ENCODE measurements around the gene ATP11A. TPM values are rescaled to one million over a fixed set of nuclear protein-coding genes. Genes with fewer than 3 reads are reported as not detected.
A peak's percentile ranks its signal among the peaks of the same experiment; 100 is the strongest.

ATP11A gene
- polyA plus RNA-seq, 12 donors: 16.4 to 38.1 (median 22.5) TPM; not detected in 1

GRCh38 chr13:112837371-112838037 lies 147.7 kb downstream of the ATP11A start:
- no peak for DNase-seq

- no peak for DNase-seq
Measured at GRCh38 chr13:112838038-112838841, 148.4 kb downstream of the ATP11A start.

DNA sequence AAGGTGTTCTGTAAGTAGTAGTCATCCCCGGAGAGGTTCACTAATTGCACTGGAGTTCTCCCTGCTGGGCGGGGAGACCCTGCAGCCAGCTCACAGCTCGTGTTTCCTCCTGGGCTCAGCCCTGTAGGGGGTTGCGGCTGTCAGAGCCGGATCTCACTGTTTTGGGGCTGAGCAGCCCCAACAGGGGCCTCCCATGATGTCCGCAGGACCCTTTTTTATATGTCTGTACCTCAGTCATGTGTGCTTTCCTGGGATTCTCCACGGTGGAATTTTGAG lies 148.9 kb downstream of the ATP11A start:
- no peak for DNase-seq

DNA sequence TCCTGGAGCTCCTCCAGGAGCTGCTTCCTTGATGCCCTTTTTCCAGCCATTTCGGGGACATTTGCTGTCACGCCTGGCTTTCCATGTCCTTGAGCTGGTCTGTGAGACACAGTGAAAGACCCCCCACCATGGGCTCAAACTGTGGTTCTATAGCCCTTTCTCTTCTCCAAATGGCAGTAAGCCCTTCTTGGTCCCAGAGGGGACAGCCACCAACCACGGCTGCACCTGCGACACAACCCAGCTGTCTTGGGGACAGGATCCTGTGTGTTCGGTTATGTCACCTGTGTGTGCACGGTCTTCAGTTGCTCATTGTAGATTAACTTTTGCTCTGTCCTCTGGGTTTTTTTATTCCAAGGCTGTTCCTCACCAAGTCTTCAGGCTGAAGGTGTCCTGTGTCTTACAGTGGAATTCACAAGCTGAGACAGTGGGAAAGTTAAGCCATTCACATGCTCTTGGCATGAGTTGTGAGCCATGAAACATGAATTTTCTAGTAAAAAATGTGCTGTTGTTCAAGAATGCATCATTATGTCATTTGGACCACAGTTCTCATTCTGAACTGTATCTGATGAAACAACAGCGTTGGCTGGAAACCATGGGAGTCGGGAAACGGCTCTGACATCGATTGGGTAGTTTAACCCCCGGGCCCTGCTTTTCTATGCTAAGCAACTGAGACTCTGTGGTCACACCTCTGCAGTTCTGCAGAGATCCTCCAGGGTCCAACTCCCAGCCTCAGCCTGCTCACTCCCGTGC lies 149.7 kb downstream of the ATP11A start:
- peak; percentile 59 for DNase-seq

- no peak for DNase-seq
Measured at GRCh38 chr13:112840472-112841302, 150.8 kb downstream of the ATP11A start.

DNA sequence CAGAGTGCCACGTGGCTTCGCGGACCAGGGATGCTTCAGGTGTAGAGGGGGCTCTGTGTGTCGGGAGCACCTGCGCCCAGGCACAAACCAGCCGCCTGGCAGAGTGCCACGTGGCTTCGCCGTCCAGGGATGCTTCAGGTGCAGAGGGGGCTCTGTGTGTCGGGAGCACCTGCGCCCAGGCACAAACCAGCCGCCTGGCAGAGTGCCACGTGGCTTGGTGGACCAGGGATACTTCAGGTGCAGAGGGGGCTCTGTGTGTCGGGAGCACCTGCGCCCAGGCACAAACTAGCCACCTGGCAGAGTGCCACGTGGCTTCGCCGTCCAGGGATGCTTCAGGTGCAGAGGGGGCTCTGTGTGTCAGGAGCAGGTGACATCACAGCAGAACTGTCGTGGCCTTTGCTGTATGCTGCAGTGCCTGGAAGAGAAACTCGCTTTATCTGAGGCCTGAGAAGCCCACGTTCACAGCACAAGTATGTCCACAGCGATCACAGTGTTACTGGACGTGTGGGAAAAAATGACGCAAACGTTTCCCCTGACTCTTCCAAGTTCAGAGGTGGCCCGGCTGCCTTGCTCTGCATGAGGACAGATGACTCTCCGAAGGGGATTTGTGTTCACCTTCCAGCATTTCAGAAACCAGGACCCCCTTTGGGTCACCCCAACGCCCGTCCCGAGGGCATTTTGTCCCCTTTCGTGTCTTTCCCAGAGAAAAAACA lies 151.6 kb downstream of the ATP11A start:
- peak; percentile 65 for DNase-seq

DNA sequence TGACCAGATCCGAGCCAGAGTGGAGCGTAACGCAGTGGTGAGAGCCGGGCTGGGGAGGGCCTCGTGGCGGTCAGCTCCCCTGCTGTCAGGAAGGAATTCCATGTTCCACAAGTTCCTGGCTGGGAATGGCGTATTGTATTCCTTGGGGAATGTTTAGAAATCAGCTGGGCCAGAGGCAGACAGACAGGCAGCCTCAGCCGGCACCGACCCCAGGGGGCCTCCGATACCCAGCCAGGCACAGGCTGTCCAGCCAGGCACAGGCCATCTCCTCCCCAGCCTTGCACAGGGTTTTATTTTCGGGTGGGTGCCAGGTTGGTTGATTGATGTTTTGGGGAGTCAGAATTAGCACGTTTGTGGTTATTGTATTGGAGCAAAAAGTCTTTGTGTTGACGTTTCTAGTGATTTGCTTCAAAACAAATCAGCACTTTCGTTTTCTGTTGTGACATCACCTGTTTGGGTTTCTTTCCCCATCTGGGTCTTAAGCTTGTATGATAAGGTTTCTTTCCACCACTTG lies 152.6 kb downstream of the ATP11A start:
- DNase-seq: no peak

- DNase-seq: no peak
Measured at GRCh38 chr13:112842931-112843391, 153.1 kb downstream of the ATP11A start.

DNA sequence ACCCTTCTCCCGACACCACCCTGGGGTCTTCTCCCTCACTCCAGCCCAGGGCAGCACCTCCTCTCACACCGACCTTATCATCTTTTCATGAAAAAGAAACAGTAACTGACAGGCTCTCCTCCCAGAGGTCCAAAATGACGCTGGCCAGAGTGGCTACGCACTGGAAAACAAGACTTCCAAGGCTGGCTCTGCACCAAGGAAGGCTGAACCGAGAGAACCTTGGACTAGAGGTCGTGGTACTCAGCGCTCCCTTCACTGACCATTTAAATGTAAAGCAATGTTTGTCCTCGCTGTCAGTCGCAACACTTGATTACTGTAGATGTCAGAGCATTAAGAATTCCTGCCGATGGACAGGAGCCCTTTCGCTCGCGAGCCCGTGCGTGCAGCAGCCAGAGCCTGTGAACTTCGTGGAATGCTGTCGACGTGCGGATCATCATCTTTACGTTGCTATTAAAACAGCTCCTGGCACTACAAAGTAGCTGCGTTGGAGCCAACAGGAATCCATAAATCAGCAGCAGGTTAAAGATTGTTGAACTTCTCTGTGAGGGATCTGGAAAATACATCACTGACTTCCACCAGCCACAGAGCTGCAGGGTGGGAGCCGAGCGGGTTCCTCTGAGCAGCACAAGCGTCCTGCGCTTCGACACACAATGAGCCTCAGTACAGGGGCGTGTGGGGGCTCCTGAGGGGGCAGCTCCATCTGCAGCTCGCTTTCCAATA lies 153.7 kb downstream of the ATP11A start:
- peak; percentile 57 for DNase-seq

DNA sequence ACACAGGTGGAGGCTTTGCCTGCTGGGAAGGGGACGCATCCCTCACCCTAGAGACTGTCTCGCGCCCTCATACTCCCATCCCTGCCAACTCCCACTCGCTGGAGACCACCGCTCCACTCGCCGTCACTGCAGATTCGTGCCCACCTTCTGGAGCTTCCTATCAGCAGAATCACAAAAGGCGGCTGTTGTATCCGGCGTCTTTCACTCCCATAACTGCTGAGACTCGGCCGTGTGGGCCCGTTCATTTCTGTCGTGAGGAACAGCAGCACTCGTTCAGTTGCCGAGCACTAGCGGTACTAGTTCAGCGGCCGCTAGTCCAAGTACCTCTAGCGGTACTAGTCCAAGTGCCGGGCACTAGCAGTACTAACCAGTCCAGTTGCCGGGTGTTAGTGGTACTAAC lies 154.6 kb downstream of the ATP11A start:
- no peak for DNase-seq

DNA sequence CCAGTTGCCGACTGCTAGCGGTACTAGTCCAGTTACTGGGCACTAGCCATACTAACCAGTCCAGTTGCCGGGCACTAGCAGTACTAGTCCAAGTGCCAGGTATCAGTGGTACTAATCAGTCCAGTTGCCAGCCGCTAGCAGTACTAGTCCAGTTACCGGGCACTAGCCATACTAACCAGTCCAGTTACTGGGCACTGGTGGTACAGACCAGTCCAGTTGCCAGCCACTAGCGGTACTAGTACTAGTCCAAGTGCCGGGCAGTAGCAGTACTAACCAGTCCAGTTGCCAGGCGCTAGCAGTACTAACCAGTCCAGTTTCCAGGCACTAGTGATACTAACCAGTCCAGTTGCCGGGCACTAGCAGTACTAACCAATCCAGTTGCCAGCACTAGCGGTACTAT lies 155.0 kb downstream of the ATP11A start:
- no peak for DNase-seq

DNA sequence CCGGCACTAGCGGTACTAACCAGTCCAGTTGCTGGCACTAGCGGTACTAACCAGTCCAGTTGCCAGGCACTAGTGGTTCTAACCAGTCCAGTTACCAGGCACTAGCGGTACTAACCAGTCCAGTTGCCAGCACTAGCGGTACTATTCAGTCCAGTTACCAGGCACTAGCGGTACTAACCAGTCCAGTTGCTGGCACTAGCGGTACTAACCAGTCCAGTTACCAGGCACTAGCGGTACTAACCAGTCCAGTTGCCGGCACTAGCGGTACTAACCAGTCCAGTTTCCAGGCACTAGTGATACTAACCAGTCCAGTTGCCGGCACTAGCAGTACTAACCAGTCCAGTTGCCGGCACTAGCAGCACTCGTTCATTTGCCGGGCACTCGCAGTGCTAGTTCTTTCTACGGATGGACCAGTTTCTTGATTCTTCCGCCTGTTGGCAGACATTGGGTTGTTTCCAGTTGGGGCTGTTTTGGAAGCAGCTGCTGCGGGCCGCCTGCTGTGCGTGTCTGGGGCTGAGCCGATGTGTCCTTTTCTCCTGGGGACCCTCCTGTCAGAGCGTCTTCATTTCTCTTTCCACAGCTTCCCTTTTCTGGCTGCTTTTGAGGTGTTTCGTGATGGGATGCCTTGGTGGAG lies 155.8 kb downstream of the ATP11A start:
- no peak for DNase-seq

GRCh38 chr13:112846411-112847115 lies 156.7 kb downstream of the ATP11A start:
- DNase-seq: no peak

DNA sequence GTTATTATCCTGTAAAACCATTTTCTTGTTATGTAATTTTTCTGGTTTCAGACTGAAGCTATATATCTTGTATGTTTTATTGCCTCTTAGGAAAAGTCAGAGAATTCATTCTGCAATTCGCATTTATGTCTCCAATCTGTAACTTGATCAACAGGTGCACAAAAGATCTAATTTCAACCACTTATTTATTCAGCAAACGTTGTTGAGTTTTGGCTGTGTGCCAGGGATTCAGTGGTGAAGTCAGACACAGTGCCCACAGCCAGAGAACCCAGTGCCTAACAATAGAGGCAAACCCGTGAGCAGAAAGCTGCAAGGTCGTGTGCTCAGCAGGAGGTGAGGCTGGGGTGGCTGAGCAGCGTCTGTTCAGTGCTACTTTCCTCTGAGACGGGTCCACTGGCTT lies 159.7 kb downstream of the ATP11A start:
- DNase-seq: no peak

DNA sequence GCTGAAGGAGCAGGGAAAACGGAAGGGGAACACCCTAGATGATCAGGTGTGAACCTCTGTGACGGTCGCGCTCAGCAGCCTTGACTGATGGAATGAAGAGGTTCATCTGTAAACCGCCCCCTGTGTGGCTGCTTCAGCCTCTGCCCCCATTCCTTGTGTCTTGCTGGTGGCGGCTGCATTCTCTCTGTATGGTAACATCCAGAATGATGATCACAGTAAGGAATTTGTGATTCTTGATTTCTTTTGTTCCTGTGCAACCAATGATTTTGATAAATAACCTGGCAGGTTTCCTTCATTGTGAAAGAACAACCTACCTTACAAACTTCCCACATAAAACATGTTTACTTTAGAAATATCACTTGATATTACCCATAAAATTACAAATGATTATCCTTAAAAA lies 160.4 kb downstream of the ATP11A start:
- DNase-seq: no peak

- DNase-seq: no peak
Measured at GRCh38 chr13:112851107-112852038, 161.5 kb downstream of the ATP11A start.

DNA sequence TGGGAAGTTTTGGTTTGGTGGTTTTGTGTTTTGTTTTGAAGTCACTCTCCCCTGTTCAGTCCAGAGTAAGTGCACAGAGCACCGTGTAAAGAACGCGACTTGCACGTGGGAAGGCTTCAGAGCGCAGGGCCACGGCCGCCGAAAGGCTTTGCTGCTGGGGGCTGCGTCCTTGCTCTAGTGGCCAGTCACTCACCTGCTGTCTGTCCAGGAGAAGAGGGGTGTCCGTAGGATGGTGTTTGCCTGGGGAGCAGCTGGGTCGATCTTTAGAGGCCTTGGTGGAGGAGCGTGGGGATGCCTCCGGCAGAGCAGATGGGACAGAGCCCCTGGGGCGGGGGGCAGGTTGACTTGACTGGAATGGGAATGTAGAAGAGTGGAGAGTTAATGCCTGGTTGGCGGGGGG lies 162.6 kb downstream of the ATP11A start:
- DNase-seq: no peak

GRCh38 chr13:112852808-112853207 lies 163.0 kb downstream of the ATP11A start:
- DNase-seq: no peak

Measured in muscle of arm (tissue), 12 donors.